CD4-positive, alpha-beta memory T cell (primary cell): Measurements from ENCODE around the gene RHOJ. TPM values are rescaled to one million over a fixed set of nuclear protein-coding genes. Genes with fewer than 3 reads are reported as not detected.

Experiments
- CTCF ChIA-PET: fragments of 350-600 bp; sonication (Branson Sonifier 250); formaldehyde crosslinking; loops from one replicate; lab custom pipeline; 2021; ENCODE audit warnings: inconsistent platforms; ENCODE audit not compliant: partially characterized antibody; lab: Charles Lee
- POLR2A ChIA-PET: fragments of 350-600 bp; sonication (Branson Sonifier 250); formaldehyde crosslinking; loops from one replicate; lab custom pipeline; 2021; ENCODE audit not compliant: partially characterized antibody; lab: Charles Lee
- DNase-seq, 5 donors: peaks; one replicate each; pipeline versions ENCODE4 v3.0.0 to v3.0.0-alpha.2; 2020 to 2022; ENCODE audit warnings: mixed read lengths in 1 of 5
- H3K27ac ChIP-seq: one replicate; pipeline ENCODE4 v1.7.0; 2013; ENCODE audit warnings: low read depth, low read length
- H3K27me3 ChIP-seq: 2 replicates; pipeline ENCODE4 v1.7.0; 2013; ENCODE audit warnings: mild to moderate bottlenecking, low read length, moderate library complexity; ENCODE audit not compliant: insufficient read depth
- H3K36me3 ChIP-seq: 2 replicates; pipeline ENCODE4 v1.7.0; 2013; ENCODE audit warnings: mild to moderate bottlenecking, low read length, moderate library complexity; ENCODE audit not compliant: insufficient read depth
- H3K4me1 ChIP-seq: 2 replicates; pipeline ENCODE4 v1.7.0; 2013; ENCODE audit warnings: mild to moderate bottlenecking, low read length, moderate library complexity; ENCODE audit not compliant: insufficient read depth
- H3K4me3 ChIP-seq, 2 donors: one replicate each; pipeline ENCODE4 v1.7.0; 2013; ENCODE audit warnings: low read length in 2 of 2, mild to moderate bottlenecking in 1 of 2
- H3K9me3 ChIP-seq, 2 donors: one replicate each; pipeline ENCODE4 v1.7.0; 2013; ENCODE audit warnings: low read length in 2 of 2, control low read depth in 1 of 2; ENCODE audit not compliant: control insufficient read depth in 1 of 2
- H3K27ac Mint-ChIP-seq, 7 donors: one replicate each; pipeline ENCODE4 v1.8.0; 2020 to 2021; ENCODE audit warnings: mixed read lengths in 7 of 7, mild to moderate bottlenecking in 6 of 7, inconsistent platforms in 3 of 7, moderate library complexity in 3 of 7
- H3K27me3 Mint-ChIP-seq, 2 donors: one replicate each; pipeline ENCODE4 v1.8.0; 2020 to 2021; ENCODE audit warnings: mixed read lengths in 2 of 2
- H3K36me3 Mint-ChIP-seq, 2 donors: one replicate each; pipeline ENCODE4 v1.8.0; 2020 to 2021; ENCODE audit warnings: mixed read lengths in 2 of 2, inconsistent platforms in 1 of 2, mild to moderate bottlenecking in 1 of 2
- H3K4me1 Mint-ChIP-seq, 4 donors: one replicate each; pipeline ENCODE4 v1.8.0; 2020 to 2021; ENCODE audit warnings: mixed read lengths in 4 of 4, mild to moderate bottlenecking in 1 of 4
- H3K4me3 Mint-ChIP-seq, 8 donors: one replicate each; pipeline ENCODE4 v1.8.0; 2020 to 2021; ENCODE audit warnings: mixed read lengths in 8 of 8, mild to moderate bottlenecking in 7 of 8, moderate library complexity in 6 of 8, inconsistent platforms in 3 of 8
- H3K9me3 Mint-ChIP-seq, 8 donors: one replicate each; pipeline ENCODE4 v1.8.0; 2020 to 2021; ENCODE audit warnings: mixed read lengths in 8 of 8, mild to moderate bottlenecking in 5 of 8, inconsistent platforms in 3 of 8, moderate library complexity in 1 of 8
- intact Hi-C: fragments of 100-400 bp; cut with micrococcal nuclease; formaldehyde crosslinking; loops from one replicate; pipeline ENCODE4 v1.15.1; 2023
- polyA plus RNA-seq, 2 donors: library from polyadenylated mRNA; unstranded; fragments of 300-500 nt; fragmentation: Illumina TruSeq; gene quantifications; one replicate each; pipeline ENCODE4 v1.2.3, GENCODE V29; 2021
- total RNA-seq, 2 experiments: library from RNA; stranded (reverse); gene quantifications; one replicate each; pipeline ENCODE4 v1.2.3, GENCODE V29; 2021

The RHOJ gene
- total and polyA plus RNA-seq, 4 experiments from 2014 or later, result not detected

- ChIA-PET POLR2A (no interaction called here), CTCF (no interaction called here)
- intact Hi-C loops, result no loop called here
- H3K27me3 ChIP-seq, result no peaks in the 10 kb centered on the region
- Mint-ChIP-seq H3K27me3 (peaks cover 1 to 3% of the 10 kb centered on the region in 2 donors), H3K4me3 (no peak overlapping the region), H3K4me1 (no peaks in the 10 kb centered on the region), H3K27ac (no peak overlapping the region), H3K9me3 (peaks cover 0 to 5% (median 3%) of the 10 kb centered on the region in 8 donors), H3K36me3 (no peaks in the 10 kb centered on the region)
- H3K36me3 ChIP-seq, result no peaks in the 10 kb centered on the region
- H3K4me1 ChIP-seq, result no peaks in the 10 kb centered on the region
- no peak overlapping the region for H3K4me3 ChIP-seq
- no peaks in the 10 kb centered on the region for H3K9me3 ChIP-seq
- DNase-seq, result no peak
- no peak overlapping the region for H3K27ac ChIP-seq
These were observed 13.0 kb upstream of the RHOJ start for GRCh38 chr14:63191211-63191610.

- Histone ChIP-seq H3K4me1 (no peaks in the 10 kb centered on the region), H3K27me3 (no peaks in the 10 kb centered on the region), H3K27ac (no peak overlapping the region), H3K36me3 (no peaks in the 10 kb centered on the region), H3K4me3 (no peak overlapping the region), H3K9me3 (no peaks in the 10 kb centered on the region)
- no peaks in the 10 kb centered on the region for H3K36me3 Mint-ChIP-seq
- H3K9me3 Mint-ChIP-seq, result peaks cover 0 to 5% (median 3%) of the 10 kb centered on the region in 8 donors
- no peak overlapping the region for H3K4me3 Mint-ChIP-seq
- intact Hi-C loops, result no loop called here
- DNase-seq, result no peak
- CTCF ChIA-PET, result no interaction called here
- H3K4me1 Mint-ChIP-seq, result no peaks in the 10 kb centered on the region
- POLR2A ChIA-PET, result no interaction called here
- peaks cover 1 to 3% of the 10 kb centered on the region in 2 donors for H3K27me3 Mint-ChIP-seq
- H3K27ac Mint-ChIP-seq, result no peak overlapping the region
These were observed 12.2 kb upstream of the RHOJ start for GRCh38 chr14:63192085-63192484.

GRCh38 chr14:63193236-63193635, 11.0 kb upstream of the RHOJ start:
- H3K9me3 Mint-ChIP-seq, result peaks cover 0 to 7% (median 3%) of the 10 kb centered on the region in 8 donors
- peaks cover 4 to 5% of the 10 kb centered on the region in 2 donors for H3K27me3 Mint-ChIP-seq
- no peaks in the 10 kb centered on the region for H3K4me1 Mint-ChIP-seq
- CTCF ChIA-PET, result no interaction called here
- no peak overlapping the region for H3K27ac ChIP-seq
- H3K9me3 ChIP-seq, result no peaks in the 10 kb centered on the region
- intact Hi-C loops, result no loop called here
- no peak overlapping the region for H3K27ac Mint-ChIP-seq
- no peak for DNase-seq
- H3K4me1 ChIP-seq, result no peaks in the 10 kb centered on the region
- H3K36me3 ChIP-seq, result no peaks in the 10 kb centered on the region
- POLR2A ChIA-PET, result no interaction called here
- H3K36me3 Mint-ChIP-seq, result no peaks in the 10 kb centered on the region
- H3K4me3 ChIP-seq, result no peak overlapping the region
- no peak overlapping the region for H3K4me3 Mint-ChIP-seq
- H3K27me3 ChIP-seq, result no peaks in the 10 kb centered on the region

GRCh38 chr14:63200035-63200740, 4.1 kb upstream of the RHOJ start:
- intact Hi-C loops, result no loop called here
- Mint-ChIP-seq H3K4me1 (no peaks in the 10 kb centered on the region), H3K4me3 (no peak overlapping the region), H3K36me3 (no peaks in the 10 kb centered on the region), H3K9me3 (peaks cover 0 to 10% (median under 1%) of the 10 kb centered on the region in 8 donors), H3K27me3 (peaks cover 11 to 13% of the 10 kb centered on the region in 2 donors), H3K27ac (no peak overlapping the region)
- H3K36me3 ChIP-seq, result no peaks in the 10 kb centered on the region
- DNase-seq, result no peak
- H3K4me1 ChIP-seq, result peaks cover 4% of the 10 kb centered on the region
- H3K4me3 ChIP-seq, result no peak overlapping the region
- POLR2A ChIA-PET, result no interaction called here
- CTCF ChIA-PET, result no interaction called here
- no peaks in the 10 kb centered on the region for H3K27me3 ChIP-seq
- H3K9me3 ChIP-seq, result no peaks in the 10 kb centered on the region
- no peak overlapping the region for H3K27ac ChIP-seq

GRCh38 chr14:63200767-63201166, 3.5 kb upstream of the RHOJ start:
- Mint-ChIP-seq H3K36me3 (no peaks in the 10 kb centered on the region), H3K4me1 (no peaks in the 10 kb centered on the region), H3K27me3 (peaks cover 11 to 13% of the 10 kb centered on the region in 2 donors), H3K9me3 (peaks cover 0 to 10% (median 0%) of the 10 kb centered on the region in 8 donors), H3K27ac (no peak overlapping the region), H3K4me3 (no peak overlapping the region)
- H3K36me3 ChIP-seq, result no peaks in the 10 kb centered on the region
- ChIA-PET CTCF (no interaction called here), POLR2A (no interaction called here)
- H3K4me3 ChIP-seq, result no peak overlapping the region
- H3K9me3 ChIP-seq, result no peaks in the 10 kb centered on the region
- H3K4me1 ChIP-seq, result peaks cover 4% of the 10 kb centered on the region
- intact Hi-C loops, result no loop called here
- DNase-seq, result no peak
- no peaks in the 10 kb centered on the region for H3K27me3 ChIP-seq
- no peak overlapping the region for H3K27ac ChIP-seq

- Mint-ChIP-seq H3K4me3 (no peak overlapping the region), H3K36me3 (no peaks in the 10 kb centered on the region), H3K27ac (no peak overlapping the region), H3K9me3 (peaks cover 0 to 7% (median 0%) of the 10 kb centered on the region in 8 donors), H3K4me1 (no peaks in the 10 kb centered on the region), H3K27me3 (peaks cover 8 to 10% of the 10 kb centered on the region in 2 donors)
- Histone ChIP-seq H3K4me3 (no peak overlapping the region), H3K9me3 (no peaks in the 10 kb centered on the region), H3K27ac (no peak overlapping the region), H3K27me3 (no peaks in the 10 kb centered on the region), H3K36me3 (no peaks in the 10 kb centered on the region), H3K4me1 (peaks cover 4% of the 10 kb centered on the region)
- POLR2A ChIA-PET, result no interaction called here
- intact Hi-C loops, result no loop called here
- DNase-seq, result no peak
- CTCF ChIA-PET, result no interaction called here
These were observed 1.2 kb upstream of the RHOJ start for GRCh38 chr14:63203015-63203414.

- H3K27ac Mint-ChIP-seq, result no peak overlapping the region
- Histone ChIP-seq H3K4me3 (no peak overlapping the region), H3K4me1 (peaks cover 4% of the 10 kb centered on the region), H3K36me3 (no peaks in the 10 kb centered on the region), H3K9me3 (no peaks in the 10 kb centered on the region), H3K27me3 (no peaks in the 10 kb centered on the region), H3K27ac (no peak overlapping the region)
- peaks cover 0 to 7% (median 0%) of the 10 kb centered on the region in 8 donors for H3K9me3 Mint-ChIP-seq
- POLR2A ChIA-PET, result no interaction called here
- no peak overlapping the region for H3K4me3 Mint-ChIP-seq
- intact Hi-C loops, result no loop called here
- no peaks in the 10 kb centered on the region for H3K4me1 Mint-ChIP-seq
- CTCF ChIA-PET, result no interaction called here
- H3K36me3 Mint-ChIP-seq, result no peaks in the 10 kb centered on the region
- no peak for DNase-seq
- peaks cover 8 to 9% of the 10 kb centered on the region in 2 donors for H3K27me3 Mint-ChIP-seq
These were observed 431 bp upstream of the RHOJ start for GRCh38 chr14:63203618-63204406.
